Adipocyte (in vitro differentiated cells): ENCODE results near the gene TMA16.
A peak's percentile ranks its signal among the peaks of the same experiment; 100 is the strongest.

Experiments used
- DNase-seq: peaks from one replicate; pipeline ENCODE4 v3.0.0-alpha.2; 2015; ENCODE audit warnings: low read depth
- H3K27me3 ChIP-seq: replicated peaks from 2 replicates; pipeline ENCODE4 v1.7.0; 2013; ENCODE audit warnings: mild to moderate bottlenecking, low read length, moderate library complexity; ENCODE audit not compliant: control insufficient read depth, insufficient read depth
- H3K36me3 ChIP-seq: 2 replicates; pipeline ENCODE4 v1.7.0; 2013; ENCODE audit warnings: low read length, mild to moderate bottlenecking, moderate library complexity; ENCODE audit not compliant: control insufficient read depth, insufficient read depth, severe bottlenecking
- H3K4me1 ChIP-seq: 2 replicates; pipeline ENCODE4 v1.7.0; 2013; ENCODE audit warnings: mild to moderate bottlenecking, low read length, moderate library complexity; ENCODE audit not compliant: control insufficient read depth, insufficient read depth
- H3K4me3 ChIP-seq: 2 replicates; pipeline ENCODE4 v1.7.0; 2013; ENCODE audit warnings: mild to moderate bottlenecking, low read length, moderate library complexity
- H3K9ac ChIP-seq: 2 replicates; pipeline ENCODE4 v1.7.0; 2013; ENCODE audit warnings: mild to moderate bottlenecking, low read length, moderate library complexity
- H3K9me3 ChIP-seq: 2 replicates; pipeline ENCODE4 v1.7.0; 2013; ENCODE audit warnings: mild to moderate bottlenecking, low read length, moderate library complexity; ENCODE audit not compliant: control insufficient read depth

The TMA16 gene

GRCh38 chr4:163482190-163482589, 12.3 kb upstream of the TMA16 start:
- no peak for DNase-seq
- Histone ChIP-seq H3K4me1 (peaks cover 6% of the 10 kb centered on the region), H3K27me3 (no peaks in the 10 kb centered on the region)

GRCh38 chr4:163484906-163485305, 9.6 kb upstream of the TMA16 start:
- peak; percentile 77 for DNase-seq
- no peaks in the 10 kb centered on the region for H3K36me3 ChIP-seq

More at GRCh38 chr4:163482190-163482589, 12.3 kb upstream of the TMA16 start:
- Histone ChIP-seq H3K4me3 (no peak overlapping the region), H3K9me3 (no peaks in the 10 kb centered on the region), H3K9ac (no peak overlapping the region), H3K36me3 (no peaks in the 10 kb centered on the region)

DNA sequence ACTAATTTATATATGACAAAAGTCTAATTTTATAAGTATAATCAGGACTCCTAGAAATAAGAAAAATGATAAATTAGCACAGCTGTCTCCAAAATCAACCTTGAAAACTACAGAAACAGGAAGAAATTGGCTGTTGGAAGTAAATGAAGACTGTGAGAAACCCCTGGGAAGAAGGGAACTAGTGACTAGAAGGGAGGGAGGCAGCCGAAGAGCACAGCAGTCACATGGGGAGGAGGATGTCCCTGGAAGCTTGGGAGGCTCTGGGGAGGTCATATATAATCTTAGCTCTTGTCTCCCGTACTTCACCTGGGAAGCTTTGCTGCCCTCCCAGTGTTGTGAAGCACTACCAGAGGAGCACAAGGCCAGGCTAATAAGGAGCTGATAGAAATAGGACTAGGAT, 8.9 kb upstream of the TMA16 start:
- Histone ChIP-seq H3K27me3 (no peaks in the 10 kb centered on the region), H3K9ac (no peak overlapping the region), H3K9me3 (no peaks in the 10 kb centered on the region), H3K4me3 (no peak overlapping the region), H3K36me3 (no peaks in the 10 kb centered on the region), H3K4me1 (no peaks in the 10 kb centered on the region)
- DNase-seq: no peak

More at GRCh38 chr4:163484906-163485305, 9.6 kb upstream of the TMA16 start:
- Histone ChIP-seq H3K4me3 (no peak overlapping the region), H3K9me3 (no peaks in the 10 kb centered on the region), H3K27me3 (no peaks in the 10 kb centered on the region), H3K4me1 (no peaks in the 10 kb centered on the region), H3K9ac (no peak overlapping the region)

GRCh38 chr4:163486321-163486720, 8.2 kb upstream of the TMA16 start:
- Histone ChIP-seq H3K27me3 (no peaks in the 10 kb centered on the region), H3K4me1 (no peaks in the 10 kb centered on the region), H3K4me3 (no peak overlapping the region), H3K9ac (no peak overlapping the region), H3K9me3 (no peaks in the 10 kb centered on the region), H3K36me3 (no peaks in the 10 kb centered on the region)
- no peak for DNase-seq

GRCh38 chr4:163489929-163490328, 4.6 kb upstream of the TMA16 start:
- DNase-seq: no peak
- Histone ChIP-seq H3K4me1 (no peaks in the 10 kb centered on the region), H3K36me3 (no peaks in the 10 kb centered on the region)

GRCh38 chr4:163492951-163493504, 1.5 kb upstream of the TMA16 start:
- no peaks in the 10 kb centered on the region for H3K36me3 ChIP-seq
- H3K4me3 ChIP-seq: no peak overlapping the region
- peaks cover 14% of the 10 kb centered on the region for H3K4me1 ChIP-seq
- H3K9me3 ChIP-seq: no peaks in the 10 kb centered on the region
- peak overlapping the region; percentile 89 for H3K9ac ChIP-seq
- peak; percentile 16 for DNase-seq
- no peaks in the 10 kb centered on the region for H3K27me3 ChIP-seq

More at GRCh38 chr4:163489929-163490328, 4.6 kb upstream of the TMA16 start:
- Histone ChIP-seq H3K9ac (no peak overlapping the region), H3K9me3 (no peaks in the 10 kb centered on the region), H3K27me3 (no peaks in the 10 kb centered on the region), H3K4me3 (no peak overlapping the region)

GRCh38 chr4:163493643-163494359, 689 bp upstream of the TMA16 start:
- Histone ChIP-seq H3K36me3 (no peaks in the 10 kb centered on the region), H3K4me3 (peak overlapping the region; percentile 93), H3K9me3 (no peaks in the 10 kb centered on the region), H3K4me1 (peaks cover 14% of the 10 kb centered on the region), H3K9ac (peak overlapping the region; percentile 89), H3K27me3 (no peaks in the 10 kb centered on the region)
- DNase-seq: no peak

GRCh38 chr4:163495900-163496299, 1.4 kb downstream of the TMA16 start:
- Histone ChIP-seq H3K9me3 (no peaks in the 10 kb centered on the region), H3K4me1 (peaks cover 14% of the 10 kb centered on the region), H3K9ac (peak overlapping the region; percentile 89), H3K4me3 (peak overlapping the region; percentile 93), H3K27me3 (no peaks in the 10 kb centered on the region), H3K36me3 (no peaks in the 10 kb centered on the region)
- DNase-seq: no peak

GRCh38 chr4:163500586-163500985, 6.1 kb downstream of the TMA16 start:
- H3K27me3 ChIP-seq: no peaks in the 10 kb centered on the region
- H3K4me3 ChIP-seq: no peak overlapping the region
- no peaks in the 10 kb centered on the region for H3K9me3 ChIP-seq
- H3K36me3 ChIP-seq: no peaks in the 10 kb centered on the region
- no peak overlapping the region for H3K9ac ChIP-seq
- H3K4me1 ChIP-seq: peaks cover 15% of the 10 kb centered on the region
- DNase-seq: no peak

DNA sequence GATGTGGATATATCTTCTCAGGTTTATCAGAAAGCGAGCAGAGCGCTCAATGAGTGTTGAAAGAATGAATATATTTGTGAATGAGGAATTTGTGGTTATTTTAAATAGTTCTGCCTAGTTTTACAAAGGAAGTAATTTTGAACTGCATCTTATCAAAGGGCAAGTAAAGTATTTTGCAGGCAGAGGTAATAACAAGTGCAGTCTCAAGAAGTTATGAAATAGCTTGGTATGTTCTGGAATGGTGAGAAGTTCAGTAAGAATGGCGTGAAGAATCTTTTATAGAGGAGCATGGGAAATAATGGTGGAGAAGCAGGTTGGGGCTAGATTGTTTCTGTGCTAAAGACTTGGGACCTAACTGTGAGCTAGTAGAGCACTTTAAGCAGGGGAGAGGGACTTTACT, 10.9 kb downstream of the TMA16 start:
- Histone ChIP-seq H3K27me3 (no peaks in the 10 kb centered on the region), H3K9ac (no peak overlapping the region), H3K36me3 (peaks cover 31% of the 10 kb centered on the region), H3K9me3 (no peaks in the 10 kb centered on the region), H3K4me1 (peaks cover 5% of the 10 kb centered on the region), H3K4me3 (no peak overlapping the region)
- peak; percentile 3 for DNase-seq

DNA sequence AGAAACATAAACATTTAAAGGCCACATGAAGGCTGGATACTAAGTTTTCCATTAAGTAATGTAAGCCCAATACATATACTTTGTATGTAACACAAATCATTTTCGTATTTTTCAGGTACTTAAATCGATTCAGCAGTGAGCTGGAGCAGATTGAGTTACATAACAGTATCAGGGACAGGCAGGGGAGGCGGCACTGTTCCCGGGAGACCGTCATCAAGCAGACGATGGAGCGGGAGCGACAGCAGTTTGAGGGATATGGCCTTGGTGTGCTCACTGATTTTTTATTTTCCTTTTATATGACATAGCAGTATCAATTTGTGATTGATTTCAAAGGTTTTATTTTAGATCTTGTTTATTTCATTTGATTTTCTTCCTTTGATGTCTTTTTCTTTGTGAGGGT, 20.7 kb downstream of the TMA16 start:
- Histone ChIP-seq H3K27me3 (no peaks in the 10 kb centered on the region), H3K36me3 (peaks cover 73% of the 10 kb centered on the region), H3K9me3 (no peaks in the 10 kb centered on the region), H3K9ac (no peak overlapping the region), H3K4me1 (no peaks in the 10 kb centered on the region), H3K4me3 (no peak overlapping the region)
- DNase-seq: no peak
